Thymus (tissue), 11 donors: ENCODE measurements around the gene SLC6A13. TPM values are rescaled to one million over a fixed set of nuclear protein-coding genes. Genes with fewer than 3 reads are reported as not detected.

Experiments
- DNase-seq, 9 donors: peaks; one replicate each; pipeline ENCODE4 v3.0.0-alpha.2; 2013; ENCODE audit warnings: low spot score in 9 of 9, low read depth in 6 of 9, missing footprints in 1 of 9
- H3K27ac ChIP-seq, 2 donors: one replicate each; pipeline ENCODE4 v1.5.1; 2013; ENCODE audit warnings: control low read depth in 1 of 2, low read depth in 1 of 2, low read length in 1 of 2, mild to moderate bottlenecking in 1 of 2, moderate library complexity in 1 of 2
- H3K27me3 ChIP-seq, 2 donors: one replicate each; pipeline ENCODE4 v1.5.1; 2013; ENCODE audit warnings: low read length in 1 of 2; ENCODE audit not compliant: control insufficient read depth in 2 of 2, insufficient read depth in 1 of 2
- H3K36me3 ChIP-seq, 2 donors: one replicate each; pipeline ENCODE4 v1.5.1; 2013; ENCODE audit warnings: low read length in 1 of 2, mild to moderate bottlenecking in 1 of 2, moderate library complexity in 1 of 2; ENCODE audit not compliant: control insufficient read depth in 2 of 2, insufficient read depth in 2 of 2
- H3K4me1 ChIP-seq, 2 donors: one replicate each; pipeline ENCODE4 v1.5.1; 2013; ENCODE audit warnings: low read length in 2 of 2; ENCODE audit not compliant: control insufficient read depth in 2 of 2, insufficient read depth in 2 of 2
- H3K4me3 ChIP-seq, 2 donors: one replicate each; pipeline ENCODE4 v1.5.1; 2013; ENCODE audit warnings: low read length in 2 of 2, control low read depth in 1 of 2, mild to moderate bottlenecking in 1 of 2
- H3K9me3 ChIP-seq, 2 donors: one replicate each; pipeline ENCODE4 v1.5.1; 2013; ENCODE audit warnings: low read length in 1 of 2, mild to moderate bottlenecking in 1 of 2; ENCODE audit not compliant: control insufficient read depth in 2 of 2, insufficient read depth in 1 of 2
- WGBS: extraction: QIAGEN DNeasy Blood & Tissue Kit; methylation state at CpG from one replicate; pipeline ENCODE4 v1.1.7; 2013; 5-methylcytosine and 5-hydroxymethylcytosine counted together
- polyA plus RNA-seq: library from polyadenylated mRNA; stranded (reverse); fragments of 200-250 nt; gene quantifications from one replicate; pipeline ENCODE4 v1.2.3, GENCODE V29; 2013
- total RNA-seq: library from RNA; stranded (reverse); fragments of 120-200 nt; gene quantifications from one replicate; pipeline ENCODE4 v1.2.4, GENCODE V29; 2013
- donor health status: healthy.

The SLC6A13 gene
- total and polyA plus RNA-seq, 2 donors = 0.28 to 2.9 TPM

DNA sequence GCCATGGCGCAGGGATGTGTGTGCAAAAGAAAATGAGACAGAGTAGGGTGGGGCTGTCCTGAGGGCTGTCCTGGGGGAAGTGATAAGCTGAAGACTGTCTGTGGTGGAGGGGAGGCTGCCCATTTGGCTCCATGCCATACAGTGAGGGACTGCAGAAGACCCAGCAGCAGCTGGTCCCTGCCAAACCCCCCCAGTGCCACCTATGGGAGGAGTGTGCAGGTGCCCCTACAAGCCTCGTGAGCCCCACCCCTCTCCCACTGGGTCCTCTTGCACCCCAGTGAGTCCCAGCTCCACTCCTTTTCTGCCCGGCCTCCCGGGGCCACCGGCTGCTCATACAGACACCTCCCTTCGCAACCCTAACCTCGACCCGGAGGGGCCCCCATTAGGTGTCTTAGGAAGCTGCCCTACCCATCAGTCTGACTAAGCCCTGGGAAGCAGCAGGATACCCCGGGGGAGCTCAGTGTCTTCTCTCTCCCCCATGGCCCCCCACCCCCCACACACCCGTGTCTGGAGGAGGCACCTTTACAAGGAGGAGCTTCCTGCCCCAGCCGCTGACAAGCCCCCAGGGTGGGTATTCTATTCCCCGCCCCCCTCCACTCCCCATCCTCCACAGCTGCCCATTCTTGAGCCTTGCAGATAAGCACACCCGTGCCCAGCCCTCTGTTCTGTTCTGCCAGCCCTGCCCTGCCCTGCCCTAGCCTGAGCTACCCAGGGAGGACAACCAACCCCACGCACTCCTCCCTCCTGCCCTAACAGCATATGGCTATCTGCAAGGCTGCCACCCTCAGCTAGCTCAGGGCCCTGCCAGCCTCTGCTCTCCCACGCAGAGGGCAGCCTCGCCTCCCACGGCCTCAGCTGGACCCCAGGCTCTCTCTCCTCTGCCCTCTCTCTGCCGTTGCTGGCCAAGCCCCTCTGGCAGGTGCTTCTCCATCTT lies 90.6 kb downstream of the SLC6A13 start:
- WGBS = 61% methylated on average over 18 of the region's 18 CpGs
- H3K27me3 ChIP-seq = no peaks in the 10 kb centered on the region

DNA sequence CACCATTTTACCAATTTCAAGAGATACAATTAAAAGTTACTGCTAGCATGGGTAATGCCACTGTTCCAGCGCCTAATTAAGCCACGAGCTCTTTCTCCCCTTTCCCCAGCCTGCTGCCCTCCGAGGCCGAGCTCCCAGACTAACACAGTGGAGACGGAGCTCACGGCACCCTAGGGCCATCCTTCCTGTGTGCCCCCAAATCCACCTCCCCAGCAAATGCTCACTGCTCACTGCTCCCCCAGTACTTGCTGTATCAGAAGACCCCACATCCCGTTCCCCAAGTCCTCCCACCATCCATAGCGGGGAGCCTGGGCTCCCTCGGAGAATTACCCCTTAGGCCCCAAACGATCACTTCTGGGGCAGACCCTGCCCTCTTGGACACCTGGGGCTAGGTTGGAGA lies 91.4 kb downstream of the SLC6A13 start:
- 92% methylated on average over 10 of the region's 10 CpGs for WGBS
- no peaks in the 10 kb centered on the region for H3K27me3 ChIP-seq

More for the DNA sequence above, 90.6 kb downstream of the SLC6A13 start:
- Histone ChIP-seq H3K4me3 (no peak overlapping the region), H3K27ac (no peak overlapping the region), H3K9me3 (no peaks in the 10 kb centered on the region), H3K36me3 (no peaks in the 10 kb centered on the region), H3K4me1 (peaks cover 0 to 36% of the 10 kb centered on the region in 2 donors)
- no peak for DNase-seq

More for the DNA sequence above, 91.4 kb downstream of the SLC6A13 start:
- Histone ChIP-seq H3K9me3 (no peaks in the 10 kb centered on the region), H3K4me1 (peaks cover 0 to 39% of the 10 kb centered on the region in 2 donors), H3K4me3 (no peak overlapping the region), H3K36me3 (no peaks in the 10 kb centered on the region), H3K27ac (no peak overlapping the region)
- DNase-seq = no peak

Other genes starting within 250 kb of the SLC6A13 start
- gene IQSEC3, start 196.1 kb downstream of the SLC6A13 start, total RNA-seq = 0.99 TPM
- gene IQSEC3, start 196.1 kb downstream of the SLC6A13 start, polyA plus RNA-seq = 4.4 TPM
- gene SLC6A12, start 48.7 kb downstream of the SLC6A13 start, total RNA-seq = 0.14 TPM
- gene SLC6A12, start 48.7 kb downstream of the SLC6A13 start, polyA plus RNA-seq = 1.6 TPM
- gene KDM5A, start 126.5 kb upstream of the SLC6A13 start, total RNA-seq = 50.0 TPM
- gene KDM5A, start 126.5 kb upstream of the SLC6A13 start, polyA plus RNA-seq = 10.6 TPM
- 17.9 TPM for gene CCDC77, start 138.8 kb upstream of the SLC6A13 start, total RNA-seq
- gene CCDC77, start 138.8 kb upstream of the SLC6A13 start, polyA plus RNA-seq = 12.2 TPM
- 3.1 TPM for gene B4GALNT3, start 197.1 kb upstream of the SLC6A13 start, total RNA-seq
- gene B4GALNT3, start 197.1 kb upstream of the SLC6A13 start, polyA plus RNA-seq = 6.3 TPM